HCT116 (cell line): ENCODE data around the gene MRPL21.

Experiments used
- ATF3 ChIP-seq: IDR thresholded peaks from 2 replicates; pipeline ENCODE4 v1.6.1; 2012
- CTCF ChIP-seq, 3 experiments: fragments of 200-600 bp in 1 of 3; sonication (generic) in 1 of 3; IDR thresholded peaks in 2 of 3; conservative IDR thresholded peaks in 1 of 3; 2 replicates each; pipeline ENCODE4 v1.5.1; 2012 to 2017; ENCODE audit warnings: low read depth in 2 of 3, low read length in 2 of 3, antibody characterized with exemption in 1 of 3, borderline replicate concordance in 1 of 3, control low read depth in 1 of 3, mild to moderate bottlenecking in 1 of 3, mixed read lengths in 1 of 3, mixed run types in 1 of 3, moderate library complexity in 1 of 3; ENCODE audit not compliant: insufficient read depth in 1 of 3
- EGR1 ChIP-seq: IDR thresholded peaks from 2 replicates; pipeline ENCODE4 v1.6.1; 2012; ENCODE audit warnings: low read depth
- EZH2 ChIP-seq: fragments of 200-600 bp; sonication (generic); IDR thresholded peaks from 2 replicates; pipeline ENCODE4 v1.6.1; 2017; ENCODE audit warnings: antibody characterized with exemption, mixed run types
- EZH2phosphoT487 ChIP-seq: fragments of 200-600 bp; IDR thresholded peaks from 2 replicates; pipeline ENCODE4 v1.6.1; 2018; ENCODE audit warnings: antibody characterized with exemption, borderline replicate concordance
- MAX ChIP-seq: IDR thresholded peaks from 2 replicates; pipeline ENCODE4 v1.6.1; 2012
- POLR2A ChIP-seq: IDR thresholded peaks from 2 replicates; pipeline ENCODE4 v1.7.0; 2011; ENCODE audit warnings: borderline replicate concordance; ENCODE audit not compliant: insufficient read depth, insufficient read length; ENCODE audit errors: extremely low read depth
- POLR2AphosphoS5 ChIP-seq: IDR thresholded peaks from 2 replicates; pipeline ENCODE4 v1.6.1; 2011; ENCODE audit warnings: mild to moderate bottlenecking, low read depth, low read length, moderate library complexity
- RAD21 ChIP-seq: IDR thresholded peaks from 2 replicates; pipeline ENCODE4 v1.6.1; 2012; ENCODE audit warnings: low read depth, mild to moderate bottlenecking
- REST ChIP-seq: IDR thresholded peaks from 2 replicates; pipeline ENCODE4 v1.6.1; 2012; ENCODE audit warnings: low read depth
- TCF7L2 ChIP-seq: IDR thresholded peaks from 2 replicates; pipeline ENCODE4 v1.7.0; 2011; ENCODE audit warnings: borderline replicate concordance, inconsistent platforms; ENCODE audit not compliant: insufficient read depth, insufficient read length; ENCODE audit errors: extremely low read depth
- YY1 ChIP-seq: IDR thresholded peaks from 2 replicates; pipeline ENCODE4 v1.6.1; 2011; ENCODE audit warnings: low read length, low read depth, moderate library complexity, mild to moderate bottlenecking; ENCODE audit not compliant: insufficient replicate concordance; ENCODE audit errors: extremely low read depth
- ZBTB33 ChIP-seq: IDR thresholded peaks from 2 replicates; pipeline ENCODE4 v1.6.1; 2011; ENCODE audit warnings: mild to moderate bottlenecking, low read length, moderate library complexity; ENCODE audit not compliant: insufficient replicate concordance; ENCODE audit errors: extremely low read depth
- ZFX ChIP-seq: fragments of 450-650 bp; IDR thresholded peaks from 2 replicates; pipeline ENCODE4 v1.6.1; 2017

GRCh38 chr11:68925611-68926010 is 22.0 kb upstream of the MRPL21 start:
- TF ChIP-seq REST, result no peak
- TF ChIP-seq CTCF (IDR thresholded peaks at IDR 0.05 in 2 of 3, conservative IDR thresholded peaks at IDR 0.05 in 1 of 3; ENCODE audit: borderline replicate concordance in 1 of 3, insufficient read depth in 1 of 3, low read depth in 2 of 3, low read length in 2 of 3), result no peak
- TF ChIP-seq EGR1, result no peak
- no peak for TF ChIP-seq EZH2
- no peak for TF ChIP-seq POLR2A
- no peak for TF ChIP-seq RAD21
- no peak for TF ChIP-seq POLR2AphosphoS5
- no peak for TF ChIP-seq ATF3
- no peak for TF ChIP-seq MAX
- no peak for TF ChIP-seq YY1
- TF ChIP-seq EZH2phosphoT487, result no peak
- no peak for TF ChIP-seq ZBTB33
- no peak for TF ChIP-seq TCF7L2
- no peak for TF ChIP-seq ZFX
